ENCODE data around the gene ZBTB7C.

Gene ZBTB7C

DNA sequence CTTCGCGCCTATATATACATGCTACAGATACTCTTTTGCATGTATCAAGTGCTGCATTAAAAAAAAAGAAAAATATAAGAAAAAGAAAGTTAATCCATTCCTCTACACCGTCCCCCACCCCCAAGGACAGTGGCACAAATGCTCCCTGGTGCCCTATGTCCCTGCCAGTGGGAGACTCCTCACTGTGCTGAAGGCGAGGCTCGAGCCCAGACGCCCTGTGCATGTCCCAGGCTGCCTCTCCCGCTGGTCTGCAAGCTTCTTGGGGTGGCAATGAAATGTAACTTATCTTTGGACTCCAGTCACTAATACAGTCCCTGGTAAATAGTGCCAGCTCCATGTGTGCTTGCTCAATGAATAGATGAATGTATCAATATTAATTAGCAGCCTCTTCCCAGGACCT lies 293.2 kb downstream of the ZBTB7C start:
- TF ChIP-seq ARNT (IDR thresholded peaks at IDR 0.05) (no peak), CTBP1 (IDR thresholded peaks at IDR 0.05; ENCODE audit: borderline replicate concordance) (no peak), HDGF (IDR thresholded peaks at IDR 0.05; ENCODE audit: borderline replicate concordance) (no peak), FOXA1 (IDR thresholded peaks at IDR 0.05) (no peak), ELF4 (IDR thresholded peaks at IDR 0.05) (no peak)
- ChIA-PET POLR2A (no interaction called here), CTCF (no interaction called here)
- DNase-seq (ENCODE audit: extremely low spot score) = no peak

GRCh38 chr18:48113691-48114090 lies 295.5 kb downstream of the ZBTB7C start:
- ChIA-PET POLR2A (no interaction called here), CTCF (no interaction called here)
- DNase-seq (ENCODE audit: extremely low spot score) = no peak
- TF ChIP-seq L3MBTL2 (conservative IDR thresholded peaks at IDR 0.05) (no peak), BHLHE40 (IDR thresholded peaks at IDR 0.05; ENCODE audit: borderline replicate concordance) (no peak), NFRKB (IDR thresholded peaks at IDR 0.05) (no peak), FOXM1 (IDR thresholded peaks at IDR 0.05; ENCODE audit: borderline replicate concordance) (no peak), HDGF (IDR thresholded peaks at IDR 0.05; ENCODE audit: borderline replicate concordance) (no peak), SUZ12 (IDR thresholded peaks at IDR 0.05) (no peak), FOXA1 (IDR thresholded peaks at IDR 0.05) (no peak), ZNF384 (IDR thresholded peaks at IDR 0.05) (no peak), FOXK2 (IDR thresholded peaks at IDR 0.05) (no peak), PKNOX1 (IDR thresholded peaks at IDR 0.05) (no peak), TARDBP (IDR thresholded peaks at IDR 0.05) (no peak), SP1 (IDR thresholded peaks at IDR 0.05) (no peak), ARNT (IDR thresholded peaks at IDR 0.05) (no peak)

- ChIA-PET POLR2A (no interaction called here), CTCF (no interaction called here)
- DNase-seq (ENCODE audit: extremely low spot score) = no peak
- TF ChIP-seq PKNOX1 (IDR thresholded peaks at IDR 0.05) (no peak), SP1 (IDR thresholded peaks at IDR 0.05) (no peak), FOXK2 (IDR thresholded peaks at IDR 0.05) (no peak), ARNT (IDR thresholded peaks at IDR 0.05) (no peak), ELF4 (IDR thresholded peaks at IDR 0.05) (no peak), NFRKB (IDR thresholded peaks at IDR 0.05) (no peak), CTBP1 (IDR thresholded peaks at IDR 0.05; ENCODE audit: borderline replicate concordance) (no peak), FOXM1 (IDR thresholded peaks at IDR 0.05; ENCODE audit: borderline replicate concordance) (no peak), TARDBP (IDR thresholded peaks at IDR 0.05) (no peak), ZNF384 (IDR thresholded peaks at IDR 0.05) (no peak), L3MBTL2 (conservative IDR thresholded peaks at IDR 0.05) (no peak), FOXA1 (IDR thresholded peaks at IDR 0.05) (no peak), LEF1 (IDR thresholded peaks at IDR 0.05; ENCODE audit: borderline replicate concordance) (no peak), HDGF (IDR thresholded peaks at IDR 0.05; ENCODE audit: borderline replicate concordance) (no peak), SUZ12 (IDR thresholded peaks at IDR 0.05) (no peak), BHLHE40 (IDR thresholded peaks at IDR 0.05; ENCODE audit: borderline replicate concordance) (no peak)
Observed at GRCh38 chr18:48111587-48111986, 297.6 kb downstream of the ZBTB7C start.

DNA sequence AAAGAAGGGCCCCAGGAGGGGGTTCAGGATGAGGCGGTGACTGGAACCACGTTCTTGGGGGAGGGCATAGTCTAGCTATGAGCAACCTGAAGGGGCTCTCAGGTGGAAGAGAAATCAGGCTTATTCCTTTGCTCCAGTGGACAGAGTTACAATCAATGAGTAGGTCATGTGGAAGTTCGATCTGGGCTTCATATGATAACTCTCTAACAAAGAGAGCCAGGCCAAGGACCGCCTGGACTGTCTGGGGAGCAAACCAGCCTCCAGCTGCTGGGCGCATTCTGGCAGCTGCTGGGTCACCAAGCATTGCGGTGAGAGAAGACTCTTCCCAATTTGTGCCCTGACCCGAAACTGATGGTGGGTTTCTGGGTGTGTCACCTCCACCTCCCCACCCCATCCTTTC lies 298.4 kb downstream of the ZBTB7C start:
- POLR2A ChIA-PET = no interaction called here
- DNase-seq (ENCODE audit: extremely low spot score) = no peak
- CTCF ChIA-PET = no interaction called here
- no peak for TF ChIP-seq FOXK2 (IDR thresholded peaks at IDR 0.05)
- no peak for TF ChIP-seq CTBP1 (IDR thresholded peaks at IDR 0.05; ENCODE audit: borderline replicate concordance)
- no peak for TF ChIP-seq HDGF (IDR thresholded peaks at IDR 0.05; ENCODE audit: borderline replicate concordance)
- TF ChIP-seq FOXA1 (IDR thresholded peaks at IDR 0.05) = no peak
- no peak for TF ChIP-seq NFRKB (IDR thresholded peaks at IDR 0.05)
- no peak for TF ChIP-seq L3MBTL2 (conservative IDR thresholded peaks at IDR 0.05)
- no peak for TF ChIP-seq PKNOX1 (IDR thresholded peaks at IDR 0.05)
- TF ChIP-seq FOXM1 (IDR thresholded peaks at IDR 0.05; ENCODE audit: borderline replicate concordance) = no peak
- TF ChIP-seq ELF4 (IDR thresholded peaks at IDR 0.05) = no peak
- no peak for TF ChIP-seq TARDBP (IDR thresholded peaks at IDR 0.05)
- TF ChIP-seq ARNT (IDR thresholded peaks at IDR 0.05) = no peak
- TF ChIP-seq SP1 (IDR thresholded peaks at IDR 0.05) = no peak
- no peak for TF ChIP-seq SUZ12 (IDR thresholded peaks at IDR 0.05)
- TF ChIP-seq ZNF384 (IDR thresholded peaks at IDR 0.05) = no peak
- TF ChIP-seq LEF1 (IDR thresholded peaks at IDR 0.05; ENCODE audit: borderline replicate concordance) = no peak
- no peak for TF ChIP-seq BHLHE40 (IDR thresholded peaks at IDR 0.05; ENCODE audit: borderline replicate concordance)

GRCh38 chr18:48109961-48110493 lies 299.2 kb downstream of the ZBTB7C start:
- POLR2A ChIA-PET = no interaction called here
- no peak for DNase-seq (ENCODE audit: extremely low spot score)
- CTCF ChIA-PET = no interaction called here
- TF ChIP-seq LEF1 (IDR thresholded peaks at IDR 0.05; ENCODE audit: borderline replicate concordance) = no peak
- no peak for TF ChIP-seq PKNOX1 (IDR thresholded peaks at IDR 0.05)
- no peak for TF ChIP-seq L3MBTL2 (conservative IDR thresholded peaks at IDR 0.05)
- no peak for TF ChIP-seq TARDBP (IDR thresholded peaks at IDR 0.05)
- TF ChIP-seq SUZ12 (IDR thresholded peaks at IDR 0.05) = no peak
- TF ChIP-seq CTBP1 (IDR thresholded peaks at IDR 0.05; ENCODE audit: borderline replicate concordance) = no peak
- TF ChIP-seq BHLHE40 (IDR thresholded peaks at IDR 0.05; ENCODE audit: borderline replicate concordance) = no peak
- TF ChIP-seq FOXA1 (IDR thresholded peaks at IDR 0.05) = no peak
- TF ChIP-seq HDGF (IDR thresholded peaks at IDR 0.05; ENCODE audit: borderline replicate concordance) = no peak
- no peak for TF ChIP-seq ARNT (IDR thresholded peaks at IDR 0.05)
- TF ChIP-seq SP1 (IDR thresholded peaks at IDR 0.05) = no peak
- no peak for TF ChIP-seq FOXK2 (IDR thresholded peaks at IDR 0.05)
- no peak for TF ChIP-seq ZNF384 (IDR thresholded peaks at IDR 0.05)
